Fibroblast of peridontal ligament (primary cell): ENCODE measurements around the gene ITGB1BP1.

Experiments
- DNase-seq: peaks from one replicate; pipeline ENCODE4 v3.0.0-alpha.2; 2010; ENCODE audit errors: extremely low read depth

The ITGB1BP1 gene

GRCh38 chr2:9423100-9423921 lies at the start of gene ITGB1BP1, which contains the start of gene CPSF3:
Gene ITGB1BP1 (minus strand): TSS chr2:9423528. CDS start chr2:9418697, 4,831 bp downstream.
Gene CPSF3 (plus strand): TSS chr2:9423654. CDS start chr2:9423774, 120 bp downstream.
- peak; percentile 97 for DNase-seq

GRCh38 chr2:9472511-9472910 lies 49.2 kb upstream of the ITGB1BP1 start:
- DNase-seq: no peak

GRCh38 chr2:9471206-9471605 lies 47.9 kb upstream of the ITGB1BP1 start:
- no peak for DNase-seq

- DNase-seq: no peak
Measured at GRCh38 chr2:9467687-9468086, 44.4 kb upstream of the ITGB1BP1 start.

- DNase-seq: no peak
Measured at GRCh38 chr2:9466147-9466683, 42.9 kb upstream of the ITGB1BP1 start.

GRCh38 chr2:9465170-9465569 lies 41.8 kb upstream of the ITGB1BP1 start:
- DNase-seq: no peak

- peak; percentile 30 for DNase-seq
Measured at GRCh38 chr2:9463698-9464034, 40.3 kb upstream of the ITGB1BP1 start.

- no peak for DNase-seq
Measured at GRCh38 chr2:9462886-9463697, 39.8 kb upstream of the ITGB1BP1 start.

- DNase-seq: no peak
Measured at GRCh38 chr2:9462313-9462712, 39.0 kb upstream of the ITGB1BP1 start.

- no peak for DNase-seq
Measured at GRCh38 chr2:9461079-9461478, 37.8 kb upstream of the ITGB1BP1 start.

- DNase-seq: no peak
Measured at GRCh38 chr2:9460441-9461017, 37.2 kb upstream of the ITGB1BP1 start.

- DNase-seq: no peak
Measured at GRCh38 chr2:9451231-9451630, 27.9 kb upstream of the ITGB1BP1 start.

- no peak for DNase-seq
Measured at GRCh38 chr2:9445089-9445488, 21.8 kb upstream of the ITGB1BP1 start.

GRCh38 chr2:9443526-9443925 lies 20.2 kb upstream of the ITGB1BP1 start:
- no peak for DNase-seq

- DNase-seq: peak; percentile 32
Measured at GRCh38 chr2:9441556-9441955, 18.2 kb upstream of the ITGB1BP1 start.

GRCh38 chr2:9440058-9440727 lies 16.9 kb upstream of the ITGB1BP1 start:
- DNase-seq: peak; percentile 77

- DNase-seq: peak; percentile 44
Measured at GRCh38 chr2:9439536-9439935, 16.2 kb upstream of the ITGB1BP1 start.

- no peak for DNase-seq
Measured at GRCh38 chr2:9434489-9434888, 11.2 kb upstream of the ITGB1BP1 start.

- peak; percentile 39 for DNase-seq
Measured at GRCh38 chr2:9430316-9431293, 7.3 kb upstream of the ITGB1BP1 start.

GRCh38 chr2:9428965-9429577 lies 5.7 kb upstream of the ITGB1BP1 start:
- DNase-seq: no peak
